HepG2 (cell line): Measurements from ENCODE around the gene PSMB10. TPM values are rescaled to one million over a fixed set of nuclear protein-coding genes. Genes with fewer than 3 reads are reported as not detected.

Experiments used
- ATAC-seq: fragments of 200-7000 bp; cut with Tn5 transposase; 3 replicates; pipeline ENCODE4 v1.9.1; 2020; ENCODE audit warnings: mild to moderate bottlenecking, moderate library complexity
- BruUV-seq: library from RNA; stranded (reverse); fragments of 400-500 nt; replicated peaks from 2 replicates; lab custom pipeline; 2021; lab: Mats Ljungman, UMichigan
- CTCF ChIA-PET: fragments of 300-600 bp; formaldehyde crosslinking; extraction: SDS; loops from one replicate; lab custom pipeline; 2021; ENCODE audit warnings: low total read pairs, inconsistent platforms, low intra/inter-chr PET ratio; lab: Yijun Ruan, JAX
- POLR2A ChIA-PET: fragments of 350-600 bp; sonication (Branson Sonifier 250); formaldehyde crosslinking; loops from one replicate; lab custom pipeline; 2020; ENCODE audit warnings: antibody characterized with exemption, inconsistent platforms; lab: Yijun Ruan, JAX
- DNase-seq: peaks from one replicate; pipeline ENCODE4 v3.0.0-alpha.2; 2015; ENCODE audit warnings: low spot score
- FAIRE-seq: peaks from 3 replicates; lab custom pipeline; 2011; peaks lifted over from hg19 to GRCh38; lab: Jason Lieb, UNC
- H2AFZ ChIP-seq: one replicate; pipeline ENCODE4 v1.6.1; 2011; ENCODE audit warnings: low read length, inconsistent platforms
- H3K27ac ChIP-seq: fragments of 300-600 bp; 3 replicates; pipeline ENCODE4 v1.8.0; 2011; ENCODE audit warnings: mixed run types, mild to moderate bottlenecking, mixed read lengths, low read length, inconsistent platforms; ENCODE audit not compliant: insufficient read depth; ENCODE audit errors: extremely low read length
- H3K27me3 ChIP-seq, 2 experiments: fragments of 200-600 bp in 1 of 2; 2 replicates in 1 of 2; 3 replicates in 1 of 2; pipeline versions ENCODE4 v1.6.0 to v1.8.0; 2011; ENCODE audit warnings: low read length in 2 of 2, mild to moderate bottlenecking in 2 of 2, moderate library complexity in 2 of 2, inconsistent platforms in 1 of 2; ENCODE audit not compliant: insufficient read depth in 2 of 2, control insufficient read depth in 1 of 2
- H3K36me3 ChIP-seq, 2 experiments: fragments of 200-600 bp in 1 of 2; replicated peaks in 1 of 2; 2 replicates in 1 of 2; 3 replicates in 1 of 2; pipeline versions ENCODE4 v1.5.1 to v1.8.0; 2011; ENCODE audit warnings: low read length in 2 of 2, inconsistent platforms in 1 of 2; ENCODE audit not compliant: insufficient read depth in 2 of 2, control insufficient read depth in 1 of 2
- H3K4me1 ChIP-seq: 2 replicates; pipeline ENCODE4 v1.5.1; 2012; ENCODE audit warnings: low read length, inconsistent platforms; ENCODE audit not compliant: insufficient read depth
- H3K4me2 ChIP-seq: 2 replicates; pipeline ENCODE4 v1.6.0; 2011; ENCODE audit warnings: low read depth, low read length, inconsistent platforms
- H3K4me3 ChIP-seq, 3 experiments: fragments of 200-600 bp in 1 of 3; sonication (generic), shearing (Covaris generic) in 1 of 3; replicated peaks in 1 of 3; 2 replicates each; pipeline ENCODE4 v1.5.1; 2011 to 2016; ENCODE audit warnings: low read length in 3 of 3, inconsistent platforms in 2 of 3, low read depth in 2 of 3, mild to moderate bottlenecking in 2 of 3, control low read depth in 1 of 3, mixed read lengths in 1 of 3; ENCODE audit not compliant: insufficient read depth in 1 of 3
- H3K79me2 ChIP-seq: one replicate; pipeline ENCODE4 v1.6.1; 2011; ENCODE audit warnings: low read length, inconsistent platforms; ENCODE audit not compliant: insufficient read depth
- H3K9ac ChIP-seq: 2 replicates; pipeline ENCODE4 v1.6.0; 2011; ENCODE audit warnings: mild to moderate bottlenecking, low read depth, low read length, inconsistent platforms; ENCODE audit not compliant: insufficient read depth
- H3K9me3 ChIP-seq: 2 replicates; pipeline ENCODE4 v1.5.1; 2012; ENCODE audit warnings: mild to moderate bottlenecking, low read length
- H4K20me1 ChIP-seq: 2 replicates; pipeline ENCODE4 v1.6.0; 2011; ENCODE audit warnings: inconsistent platforms, mild to moderate bottlenecking, low read length, moderate library complexity; ENCODE audit not compliant: insufficient read depth
- ATM ChIP-seq: fragments of 450-650 bp; IDR thresholded peaks from 2 replicates; pipeline ENCODE4 v1.7.1; 2017; ENCODE audit warnings: mild to moderate bottlenecking, borderline replicate concordance
- FOXP1 ChIP-seq, 2 experiments: fragments of 450-650 bp in 1 of 2; IDR thresholded peaks; 2 replicates each; pipeline ENCODE4 v1.6.1; 2017 to 2018; ENCODE audit warnings: antibody characterized with exemption in 1 of 2
- GATAD1 ChIP-seq: IDR thresholded peaks from 2 replicates; pipeline ENCODE4 v1.6.1; 2016; ENCODE audit warnings: missing genetic modification reagents, missing compliant biosample characterization
- GZF1 ChIP-seq: sonication (generic); formaldehyde crosslinking; IDR thresholded peaks from 2 replicates; pipeline ENCODE4 v1.5.1; 2020; ENCODE audit warnings: mild to moderate bottlenecking, missing genetic modification reagents
- HNF4A ChIP-seq: sonication (generic); formaldehyde crosslinking; IDR thresholded peaks from 2 replicates; pipeline ENCODE4 v1.4.0; 2020; ENCODE audit warnings: missing genetic modification reagents
- KLF13 ChIP-seq: sonication (generic); formaldehyde crosslinking; IDR thresholded peaks from 2 replicates; pipeline ENCODE4 v1.4.0; 2020; ENCODE audit warnings: mild to moderate bottlenecking, missing genetic modification reagents
- MLXIP ChIP-seq: sonication (generic); formaldehyde crosslinking; IDR thresholded peaks from 2 replicates; pipeline ENCODE4 v1.9.0; 2021; ENCODE audit warnings: missing genetic modification reagents, borderline replicate concordance
- MZF1 ChIP-seq: sonication (generic); formaldehyde crosslinking; IDR thresholded peaks from 2 replicates; pipeline ENCODE4 v1.8.1; 2023; ENCODE audit warnings: mild to moderate bottlenecking, missing genetic modification reagents, borderline replicate concordance
- ZBTB43 ChIP-seq: sonication (generic); formaldehyde crosslinking; conservative IDR thresholded peaks from 2 replicates; pipeline ENCODE4 v1.4.0; 2020; ENCODE audit warnings: missing genetic modification reagents
- ZNF275 ChIP-seq: sonication (generic); formaldehyde crosslinking; IDR thresholded peaks from 2 replicates; pipeline ENCODE4 v1.8.0; 2022; ENCODE audit warnings: missing genetic modification reagents, mild to moderate bottlenecking, inconsistent platforms, borderline replicate concordance
- ZNF280B ChIP-seq: sonication (generic); formaldehyde crosslinking; IDR thresholded peaks from 2 replicates; pipeline ENCODE4 v1.5.0; 2020; ENCODE audit warnings: missing genetic modification reagents, mild to moderate bottlenecking, borderline replicate concordance
- ZNF326 ChIP-seq: sonication (generic); formaldehyde crosslinking; IDR thresholded peaks from 2 replicates; pipeline ENCODE4 v1.4.0; 2020; ENCODE audit warnings: missing genetic modification reagents, borderline replicate concordance
- ZNF33B ChIP-seq: sonication (generic); formaldehyde crosslinking; IDR thresholded peaks from 2 replicates; pipeline ENCODE4 v1.5.1; 2020; ENCODE audit warnings: mild to moderate bottlenecking, missing genetic modification reagents
- ZNF44 ChIP-seq: sonication (generic); formaldehyde crosslinking; IDR thresholded peaks from 2 replicates; pipeline ENCODE4 v1.5.1; 2020; ENCODE audit warnings: mild to moderate bottlenecking, missing genetic modification reagents
- ZNF547 ChIP-seq: sonication (generic); formaldehyde crosslinking; IDR thresholded peaks from 2 replicates; pipeline ENCODE4 v1.5.1; 2020; ENCODE audit warnings: mild to moderate bottlenecking, missing genetic modification reagents
- WGBS: methylation state at CpG from one replicate; pipeline ENCODE4 v1.1.6; 2017; ENCODE audit warnings: low lambda C conversion rate; 5-methylcytosine and 5-hydroxymethylcytosine counted together
- in situ Hi-C: cut with HindIII; loops from 2 replicates; pipeline ENCODE4 v1.10.0; 2017; ENCODE audit warnings: low pct_unique_long_range_greater_than_20kb; ENCODE audit not compliant: extremely low pct_ligation_motif_present
- intact Hi-C: fragments of 100-400 bp; cut with micrococcal nuclease; formaldehyde crosslinking; loops from one replicate; pipeline ENCODE4 v1.10.0; 2022; ENCODE audit not compliant: unreplicated experiment
- polyA plus RNA-seq, 8 experiments: library from polyadenylated mRNA; depleted of rRNA in 3 of 8; stranded (reverse) in 7 of 8; unstranded in 1 of 8; fragments of >200 nt; fragmentation: Illumina TruSeq in 4 of 8; extraction: Trizol in 4 of 8; gene quantifications; 2 replicates each; pipeline versions ENCODE4 v1.2.1 to v1.2.3, GENCODE V29; 2011 to 2016; ENCODE audit warnings: low read depth in 4 of 8, missing spikeins in 1 of 8, mixed read lengths in 1 of 8; ENCODE audit not compliant: insufficient read depth in 1 of 8
- total RNA-seq, 5 experiments: library from RNA; depleted of rRNA; stranded (reverse); fragments of >200 nt; fragmentation: Illumina TruSeq; extraction: Trizol; gene quantifications; 2 replicates each; pipeline ENCODE4 v1.2.3, GENCODE V29; 2016; ENCODE audit warnings: low read depth in 1 of 5

PSMB10 gene
- total and polyA plus RNA-seq, 2 of the 13 experiments (the other 11 are each of a cell fraction or from before 2014, with no cell fraction given) = 12.7 to 65.9 TPM

- ATAC-seq (peak; percentile 27), DNase-seq (peak; percentile 38), FAIRE-seq (peak; percentile 18)
- H3K27ac ChIP-seq = peak overlapping the region; percentile 85
- no peaks in the 10 kb centered on the region for H3K79me2 ChIP-seq
- H4K20me1 ChIP-seq = peaks cover 17% of the 10 kb centered on the region; the same call in 1 of the 2 replicates
- intact Hi-C loops = loop anchor here (1.0 to 2.0 kb wide), 3 partner anchors 7 to 98 kb away; partner anchors contain the start of gene SLC12A4
- CTCF ChIA-PET = interaction anchor here (1.3 kb wide), 2 partner anchors 59 to 126 kb away, joined by 8 read pairs; no protein-coding TSS in a partner anchor
- H3K4me2 ChIP-seq = peak overlapping the region; percentile 72
- H3K4me1 ChIP-seq = peaks cover 54% of the 10 kb centered on the region
- POLR2A ChIA-PET = interaction anchor here (0.8 to 13.6 kb wide), 20 partner anchors 8 to 321 kb away, joined by 3 to 226 read pairs (median 8); partner anchors contain the start of genes ACD, CTRL, DDX28 and DUS2
- peaks cover 26 to 41% of the 10 kb centered on the region in 2 experiments for H3K36me3 ChIP-seq
- no peaks in the 10 kb centered on the region for H3K9me3 ChIP-seq
- H3K9ac ChIP-seq = peak overlapping the region; percentile 59
- BruUV-seq = TSS peak; percentile 54
- peak overlapping the region in 2 of 3 experiments; percentile 55 to 65; a peak in 3 of 6 replicates for H3K4me3 ChIP-seq
- H3K27me3 ChIP-seq = no peaks in the 10 kb centered on the region
- no peak overlapping the region for H2AFZ ChIP-seq
- WGBS = 32% methylated on average over 14 of the region's 27 CpGs
- in situ Hi-C loops = loop anchor here (5.0 kb wide), 1 partner anchor 100 kb away; no protein-coding TSS in a partner anchor
- TF ChIP-seq FOXP1 (IDR thresholded peaks at IDR 0.05) = no peak
- TF ChIP-seq FOXP1 (CRISPR knock-in tag; IDR thresholded peaks at IDR 0.05) = 0 out of 2 replicates have a peak, but pooled peaks have one; percentile 9
- TF ChIP-seq GZF1 (CRISPR knock-in tag) = peak; percentile 65
- TF ChIP-seq ZNF326 (CRISPR knock-in tag) = 0 out of 2 replicates have a peak, but pooled peaks have one; percentile 41
- no peak for TF ChIP-seq ZNF280B (CRISPR knock-in tag)
- peak; percentile 75 for TF ChIP-seq ZNF547
- TF ChIP-seq ZBTB43 (CRISPR knock-in tag) = 0 out of 2 replicates have a peak, but pooled peaks have one; percentile 43
- no peak for TF ChIP-seq ZNF275 (CRISPR knock-in tag)
- TF ChIP-seq ATM = no peak
- 0 out of 2 replicates have a peak, but pooled peaks have one; percentile 5 for TF ChIP-seq GATAD1
- TF ChIP-seq HNF4A (CRISPR knock-in tag) = peak; percentile 22; the same call in 1 of the 2 replicates
- TF ChIP-seq KLF13 (CRISPR knock-in tag) = peak; percentile 79; the same call in 1 of the 2 replicates
- TF ChIP-seq ZNF33B (CRISPR knock-in tag) = peak; percentile 68; the same call in 1 of the 2 replicates
- TF ChIP-seq MZF1 = 0 out of 2 replicates have a peak, but pooled peaks have one; percentile 57
- peak; percentile 66; the same call in 1 of the 2 replicates for TF ChIP-seq ZNF44 (CRISPR knock-in tag)
- no peak for TF ChIP-seq MLXIP (CRISPR knock-in tag)
Measured at GRCh38 chr16:67942510-67943255, 6.0 kb upstream of the PSMB10 start.
